GM04503 (cell line): ENCODE measurements around the gene PODXL2.
"Not testable (repeated sequence)": the region's sequence is repeated elsewhere in the genome, so short reads cannot be mapped to it uniquely, and the experiment has no call there.

ENCODE experiments used
- DNase-seq: peaks from one replicate; pipeline ENCODE4 v3.0.0-alpha.2; 2012; ENCODE audit warnings: low read depth

Gene PODXL2

GRCh38 chr3:127676456-127676855 is 47.5 kb downstream of the PODXL2 start:
- no peak for DNase-seq

- no peak for DNase-seq
These were observed 48.0 kb downstream of the PODXL2 start for GRCh38 chr3:127676921-127677351.

- DNase-seq: no peak
These were observed 48.7 kb downstream of the PODXL2 start for GRCh38 chr3:127677541-127678314.

GRCh38 chr3:127678315-127678599 is 49.3 kb downstream of the PODXL2 start:
- DNase-seq: no peak

GRCh38 chr3:127678611-127679533 is 49.9 kb downstream of the PODXL2 start:
- no peak for DNase-seq

- no peak for DNase-seq
These were observed 50.7 kb downstream of the PODXL2 start for GRCh38 chr3:127679534-127680145.

GRCh38 chr3:127680146-127680661 is 51.2 kb downstream of the PODXL2 start:
- no peak for DNase-seq

- DNase-seq: no peak
These were observed 51.8 kb downstream of the PODXL2 start for GRCh38 chr3:127680798-127681221.

- DNase-seq: not testable (repeated sequence)
These were observed 53.2 kb downstream of the PODXL2 start for GRCh38 chr3:127682175-127682554.

GRCh38 chr3:127682561-127682960 is 53.6 kb downstream of the PODXL2 start:
- no peak for DNase-seq

- DNase-seq: no peak
These were observed 56.1 kb downstream of the PODXL2 start for GRCh38 chr3:127684871-127685707.

GRCh38 chr3:127685708-127686511 is 56.9 kb downstream of the PODXL2 start:
- no peak for DNase-seq

- DNase-seq: no peak
These were observed 57.5 kb downstream of the PODXL2 start for GRCh38 chr3:127686512-127686894.

GRCh38 chr3:127687228-127687737 is 58.3 kb downstream of the PODXL2 start:
- no peak for DNase-seq

- no peak for DNase-seq
These were observed 59.0 kb downstream of the PODXL2 start for GRCh38 chr3:127688022-127688415.

- DNase-seq: no peak
These were observed 59.7 kb downstream of the PODXL2 start for GRCh38 chr3:127688416-127689265.

- no peak for DNase-seq
These were observed 60.4 kb downstream of the PODXL2 start for GRCh38 chr3:127689266-127689860.

- DNase-seq: peak; percentile 62
These were observed 61.1 kb downstream of the PODXL2 start for GRCh38 chr3:127690106-127690505.

GRCh38 chr3:127690823-127691452 is 62.0 kb downstream of the PODXL2 start:
- DNase-seq: no peak
